GM12875 (cell line): ENCODE data around the gene KRTAP10-3.

Source experiments
- H3K4me3 ChIP-seq: one replicate; pipeline ENCODE4 v1.5.1; 2011; ENCODE audit warnings: low read depth, low read length, control low read depth
- CTCF ChIP-seq: IDR thresholded peaks from 2 replicates; pipeline ENCODE4 v1.5.1; 2011; ENCODE audit warnings: low read depth, mild to moderate bottlenecking, control low read depth, inconsistent platforms, low read length, moderate library complexity, borderline replicate concordance; ENCODE audit not compliant: insufficient read depth

Gene KRTAP10-3

GRCh38 chr21:44599264-44600029 is 40.9 kb upstream of the KRTAP10-3 start:
- no peak overlapping the region for H3K4me3 ChIP-seq
- TF ChIP-seq CTCF = no peak

GRCh38 chr21:44598061-44598460 is 39.5 kb upstream of the KRTAP10-3 start:
- H3K4me3 ChIP-seq = no peak overlapping the region
- TF ChIP-seq CTCF = no peak

- H3K4me3 ChIP-seq = no peak overlapping the region
- TF ChIP-seq CTCF = no peak
Observed at GRCh38 chr21:44596068-44596725, 37.6 kb upstream of the KRTAP10-3 start.

- TF ChIP-seq CTCF = no peak
- H3K4me3 ChIP-seq = no peak overlapping the region
Observed at GRCh38 chr21:44595524-44595923, 36.9 kb upstream of the KRTAP10-3 start.

GRCh38 chr21:44594406-44594916 is 35.9 kb upstream of the KRTAP10-3 start:
- no peak for TF ChIP-seq CTCF
- no peak overlapping the region for H3K4me3 ChIP-seq

- no peak overlapping the region for H3K4me3 ChIP-seq
- no peak for TF ChIP-seq CTCF
Observed at GRCh38 chr21:44593598-44594405, 35.2 kb upstream of the KRTAP10-3 start.
